MM.1S (cell line): ENCODE data around the gene CIBAR2.

Experiments used
- CTCF ChIP-seq: fragments of 300-600 bp; sonication (generic); IDR thresholded peaks from 2 replicates; pipeline ENCODE4 v1.5.1; 2016; ENCODE audit warnings: antibody characterized with exemption, low read length, mixed read lengths
- EZH2 ChIP-seq: fragments of 300-600 bp; sonication (generic); optimal IDR thresholded peaks from 2 replicates; pipeline ENCODE3; 2017; ENCODE audit warnings: low read depth, mild to moderate bottlenecking, antibody characterized with exemption, low read length, mixed read lengths
- EZH2phosphoT487 ChIP-seq: fragments of 300-600 bp; sonication (generic); IDR thresholded peaks from 2 replicates; pipeline ENCODE4 v1.6.1; 2018; ENCODE audit warnings: antibody characterized with exemption, low read length

- TF ChIP-seq CTCF (no peak), EZH2 (no peak), EZH2phosphoT487 (no peak)
These were observed 48.1 kb downstream of the CIBAR2 start for GRCh38 chr16:85064186-85064585.
